GM13977 (cell line): ENCODE measurements around the gene ABHD8.

Source experiments
- DNase-seq: peaks from one replicate; pipeline ENCODE4 v3.0.0; 2012; ENCODE audit warnings: low spot score
- CTCF ChIP-seq: IDR thresholded peaks from 2 replicates; pipeline ENCODE4 v1.5.1; 2012; ENCODE audit warnings: mild to moderate bottlenecking, control low read depth; ENCODE audit not compliant: insufficient read depth; ENCODE audit errors: extremely low read depth, missing control alignments
- in situ Hi-C: fragments of 300-500 bp; cut with MboI; formaldehyde crosslinking; loops from one replicate; pipeline ENCODE4 v1.12.0; 2022; ENCODE audit warnings: low sequenced_read_pairs, low pct_unique_long_range_greater_than_20kb, mixed read lengths, inconsistent platforms; ENCODE audit not compliant: unreplicated experiment

The ABHD8 gene

GRCh38 chr19:17338433-17339078 is 35.3 kb upstream of the ABHD8 start:
- TF ChIP-seq CTCF: no peak
- in situ Hi-C loops: no loop called here
- no peak for DNase-seq

- TF ChIP-seq CTCF: no peak
- peak; percentile 65 for DNase-seq
- in situ Hi-C loops: no loop called here
Measured at GRCh38 chr19:17337675-17338432, 34.6 kb upstream of the ABHD8 start.

- no peak for TF ChIP-seq CTCF
- in situ Hi-C loops: no loop called here
- DNase-seq: peak; percentile 98
Measured at GRCh38 chr19:17336872-17337674, 33.8 kb upstream of the ABHD8 start, which contains the start of gene GTPBP3. TSS of gene GTPBP3 (plus strand) at chr19:17337553. CDS start at chr19:17337612, 59 bp downstream.

- in situ Hi-C loops: no loop called here
- no peak for DNase-seq
- no peak for TF ChIP-seq CTCF
Measured at GRCh38 chr19:17335575-17335974, 32.4 kb upstream of the ABHD8 start.

- DNase-seq: peak; percentile 96
- no peak for TF ChIP-seq CTCF
- in situ Hi-C loops: no loop called here
Measured at GRCh38 chr19:17334414-17335409, 31.5 kb upstream of the ABHD8 start, which contains the start of gene ANO8. TSS of gene ANO8 (minus strand) at chr19:17334855. CDS start at chr19:17334670, 185 bp downstream.
